GM18508 (cell line): ENCODE measurements around the gene SQSTM1.
"Not testable (repeated sequence)": the region's sequence is repeated elsewhere in the genome, so short reads cannot be mapped to it uniquely, and the experiment has no call there.

ENCODE experiments used
- ATAC-seq: cut with Tn5 transposase; IDR thresholded peaks from one replicate; pipeline ENCODE4 v1.9.1; 2021; ENCODE audit warnings: moderate number of reproducible peaks; ENCODE audit not compliant: insufficient read depth, unreplicated experiment

SQSTM1 gene

GRCh38 chr5:179820483-179821297 lies at the start of gene SQSTM1:
Gene SQSTM1 (plus strand): TSS chr5:179820905. CDS start chr5:179820937, 32 bp downstream.
- ATAC-seq = no peak

- ATAC-seq = no peak
Measured at GRCh38 chr5:179771311-179771895, 49.3 kb upstream of the SQSTM1 start.

DNA sequence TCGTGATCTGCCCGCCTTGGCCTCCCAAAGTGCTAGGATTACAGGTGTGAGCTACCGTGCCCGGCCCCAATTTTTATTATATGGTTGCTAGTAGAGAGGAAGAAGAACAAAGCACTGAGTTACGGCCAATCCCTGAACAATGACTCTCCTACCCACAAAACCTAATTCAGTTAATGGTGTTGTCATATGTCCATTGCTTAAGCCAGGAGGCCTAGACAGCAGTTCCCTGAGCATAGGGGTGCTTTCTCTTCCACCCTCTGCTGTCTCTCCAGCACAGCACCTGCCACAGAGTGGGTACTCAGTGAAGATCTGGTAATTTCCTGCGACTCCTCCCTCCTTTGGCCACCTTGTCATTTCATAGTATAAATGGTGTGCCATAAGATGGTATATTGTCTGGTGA lies 48.4 kb upstream of the SQSTM1 start:
- ATAC-seq = no peak

GRCh38 chr5:179773686-179774040 lies 47.0 kb upstream of the SQSTM1 start:
- ATAC-seq = no peak

DNA sequence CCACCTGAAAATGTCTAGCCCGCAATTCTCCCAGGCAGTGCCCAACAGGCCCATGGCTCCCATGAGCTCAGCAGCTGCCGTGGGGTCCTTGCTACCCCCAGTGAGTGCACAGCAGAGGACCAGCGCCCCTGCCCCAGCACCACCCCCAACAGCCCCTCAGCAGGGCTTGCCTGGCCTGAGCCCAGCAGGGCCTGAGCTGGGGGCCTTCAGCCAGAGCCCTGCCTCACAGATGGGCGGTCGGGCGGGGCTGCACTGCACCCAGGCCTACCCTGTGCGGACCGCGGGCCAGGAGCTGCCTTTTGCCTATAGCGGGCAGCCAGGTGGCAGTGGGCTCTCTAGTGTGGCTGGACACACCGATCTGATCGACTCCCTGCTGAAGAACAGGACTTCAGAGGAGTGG lies 46.3 kb upstream of the SQSTM1 start:
- no peak for ATAC-seq

DNA sequence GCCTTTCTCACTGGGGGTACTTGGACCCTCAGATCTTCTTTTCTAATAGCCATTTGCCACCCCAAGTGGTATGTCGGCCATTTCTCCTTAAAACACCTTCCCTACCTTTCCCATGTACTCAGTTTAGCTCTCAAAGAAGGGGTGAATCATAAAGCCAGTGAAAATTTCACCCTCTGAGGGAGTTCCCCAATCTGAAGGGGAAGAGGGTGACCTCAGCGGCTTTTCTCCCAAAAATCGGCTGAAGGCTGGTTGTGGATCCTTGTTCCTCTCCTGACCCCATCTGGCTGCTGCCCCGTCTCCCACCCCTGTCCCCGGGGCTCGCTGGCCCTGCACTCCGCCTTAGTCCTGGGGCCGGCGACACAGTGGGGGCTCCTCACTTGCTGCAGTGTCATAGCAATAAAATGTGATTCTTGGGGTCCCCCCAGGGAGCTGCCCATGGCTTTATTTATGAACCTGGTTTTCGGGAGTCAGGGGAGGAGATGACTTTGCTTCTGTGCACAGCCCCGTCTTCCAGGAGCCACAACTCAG lies 44.2 kb upstream of the SQSTM1 start:
- ATAC-seq = no peak

GRCh38 chr5:179777456-179777855 lies 43.2 kb upstream of the SQSTM1 start:
- ATAC-seq = no peak

DNA sequence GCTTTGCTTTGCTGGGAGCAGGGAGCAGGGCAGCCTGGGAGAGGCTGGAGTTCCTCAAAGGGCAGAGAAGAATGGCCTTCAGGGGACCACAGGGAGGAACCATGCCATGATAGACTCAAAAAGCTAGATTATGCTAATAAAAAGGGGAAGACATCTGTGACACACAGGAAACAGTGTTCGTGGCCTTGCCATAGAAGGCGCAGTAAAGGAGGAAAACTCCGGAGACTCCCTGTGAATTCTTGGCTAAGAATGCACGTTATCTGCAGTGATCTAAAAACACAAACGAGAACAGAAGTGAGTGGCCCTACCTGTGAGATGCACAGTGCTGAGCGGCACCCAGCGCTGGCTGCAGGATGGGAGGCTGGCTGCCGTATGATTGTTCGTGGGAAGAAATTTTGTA lies 42.8 kb upstream of the SQSTM1 start:
- ATAC-seq = no peak

DNA sequence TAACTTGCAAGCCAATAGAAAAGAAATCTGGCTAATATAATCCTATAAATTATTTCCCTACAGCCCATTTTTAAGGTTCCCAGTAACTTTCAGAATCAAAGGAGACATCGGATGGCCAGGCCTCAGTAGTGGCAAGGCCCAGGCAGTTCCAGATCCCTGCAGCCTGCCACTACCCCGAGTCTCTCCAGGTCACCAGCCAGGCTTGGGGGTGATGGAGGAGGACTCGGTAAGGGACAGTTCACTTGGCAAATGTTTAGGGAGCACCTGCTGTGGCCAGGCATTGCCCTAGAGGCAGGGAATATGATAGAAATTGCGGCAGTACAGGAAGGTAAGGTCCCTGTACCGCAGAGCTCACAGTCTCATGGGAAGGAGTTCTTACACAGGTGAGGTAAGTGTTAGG lies 42.1 kb upstream of the SQSTM1 start:
- ATAC-seq = no peak

DNA sequence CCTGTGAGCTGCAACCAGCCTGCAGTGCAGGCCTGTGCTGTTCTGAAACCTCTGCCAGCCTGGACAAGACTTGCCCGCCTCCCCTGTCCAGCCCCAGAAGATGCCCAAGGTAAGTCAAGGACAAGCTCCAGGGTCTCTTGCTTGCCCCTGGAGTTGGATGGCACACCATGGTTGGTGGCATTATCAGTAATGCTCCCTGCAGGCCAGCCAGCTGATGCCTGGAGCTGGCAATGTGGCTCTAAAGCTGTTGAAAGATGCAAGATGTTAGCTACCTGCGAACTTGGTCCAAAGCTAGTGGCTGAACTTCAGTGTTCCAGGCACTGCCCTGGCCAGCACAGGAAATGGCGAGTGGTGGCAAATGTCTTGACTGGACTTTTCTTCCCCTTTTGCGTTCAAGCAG lies 40.9 kb upstream of the SQSTM1 start:
- ATAC-seq = no peak

- no peak for ATAC-seq
Measured at GRCh38 chr5:179780362-179780761, 40.3 kb upstream of the SQSTM1 start.

- no peak for ATAC-seq
Measured at GRCh38 chr5:179781846-179782245, 38.9 kb upstream of the SQSTM1 start.

DNA sequence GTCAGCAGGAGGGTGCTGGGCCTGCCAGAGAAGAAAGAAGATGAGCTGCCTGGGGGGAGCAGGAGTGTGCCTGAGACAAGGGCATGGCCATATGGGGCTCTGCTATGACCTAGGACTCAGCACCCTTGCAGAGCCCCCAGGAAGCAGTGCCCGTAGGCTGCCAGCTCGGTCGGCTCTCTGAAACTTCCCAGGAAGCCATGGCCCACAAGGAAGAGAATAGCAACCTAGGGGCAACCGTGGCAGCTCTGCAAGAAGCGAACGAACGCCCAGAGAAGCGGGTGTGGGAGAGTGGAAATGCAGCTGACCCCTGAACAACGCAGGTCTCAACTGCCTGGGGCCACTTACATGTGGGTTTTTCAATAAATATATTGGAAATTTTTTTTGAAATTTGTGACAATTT lies 37.6 kb upstream of the SQSTM1 start:
- no peak for ATAC-seq

DNA sequence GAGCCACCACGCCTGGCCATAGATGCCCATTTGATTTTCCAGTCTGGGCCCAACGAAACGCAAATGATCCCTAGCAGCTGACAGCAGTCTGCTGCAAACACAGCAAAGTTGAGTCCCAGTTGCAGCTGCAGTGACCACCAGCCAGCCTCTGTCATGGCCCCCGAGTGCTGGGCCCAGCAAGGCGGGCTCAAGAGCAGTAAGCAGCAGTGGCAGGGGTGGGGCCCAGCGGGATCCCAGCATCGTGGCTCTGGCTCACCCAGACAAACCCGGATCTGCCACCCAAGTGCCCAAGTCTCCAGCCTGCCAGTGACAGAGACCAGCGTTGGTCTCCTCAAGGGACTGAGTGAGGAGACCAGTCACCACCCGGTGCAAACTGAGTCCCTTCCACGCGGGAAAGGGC lies 33.8 kb upstream of the SQSTM1 start:
- ATAC-seq = no peak

DNA sequence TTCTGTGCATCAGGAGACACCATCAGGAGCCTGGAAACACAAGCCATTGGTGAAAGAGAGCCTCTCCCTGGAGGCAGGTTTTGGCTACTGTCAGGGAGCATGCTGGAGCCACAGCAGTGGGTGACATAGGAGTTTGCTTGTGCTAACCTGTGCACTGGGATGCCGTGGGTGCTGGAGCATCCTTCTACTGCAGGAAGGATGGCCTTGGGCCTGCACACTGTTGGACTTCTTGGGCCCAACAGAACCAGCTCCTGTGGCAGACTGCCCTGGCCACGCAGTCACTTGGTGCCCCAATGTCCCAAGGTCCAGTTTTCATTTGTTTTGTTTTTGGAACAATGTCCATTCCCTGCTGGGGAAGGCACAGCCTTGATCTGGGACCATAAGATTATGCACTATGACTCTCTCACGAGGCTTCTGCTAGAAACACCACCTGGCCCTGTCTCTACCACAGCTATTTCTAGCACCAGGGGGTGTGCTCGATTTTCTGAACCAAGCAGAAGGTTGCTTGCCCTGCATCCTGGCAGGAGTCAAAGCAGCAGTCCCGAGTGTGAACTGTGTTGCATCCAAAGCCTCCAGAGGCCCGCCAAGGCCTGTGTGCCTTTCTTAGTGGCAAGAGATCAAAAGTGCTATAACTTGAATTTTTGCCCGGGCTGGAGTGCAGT lies 32.4 kb upstream of the SQSTM1 start:
- no peak for ATAC-seq

DNA sequence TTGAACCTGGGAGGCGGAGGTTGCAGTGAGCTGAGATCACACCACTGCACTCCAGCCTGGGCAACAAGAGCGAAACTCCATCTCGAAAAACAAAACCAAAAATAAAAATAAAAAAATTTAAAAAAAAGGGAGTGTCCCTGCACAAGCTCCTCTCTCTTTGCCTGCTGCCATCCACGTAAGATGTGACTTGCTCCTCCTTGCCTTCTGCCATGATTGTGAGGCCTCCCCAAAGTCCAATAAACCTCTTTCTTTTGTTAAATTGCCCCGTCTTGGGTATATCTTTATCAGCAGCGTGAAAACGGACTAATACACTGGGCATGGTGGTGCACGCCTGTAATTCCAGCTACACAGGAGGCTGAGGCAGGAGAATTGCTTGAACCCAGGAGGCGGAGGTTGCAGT lies 31.4 kb upstream of the SQSTM1 start:
- ATAC-seq = not testable (repeated sequence)

- no peak for ATAC-seq
Measured at GRCh38 chr5:179791881-179792611, 28.7 kb upstream of the SQSTM1 start.

DNA sequence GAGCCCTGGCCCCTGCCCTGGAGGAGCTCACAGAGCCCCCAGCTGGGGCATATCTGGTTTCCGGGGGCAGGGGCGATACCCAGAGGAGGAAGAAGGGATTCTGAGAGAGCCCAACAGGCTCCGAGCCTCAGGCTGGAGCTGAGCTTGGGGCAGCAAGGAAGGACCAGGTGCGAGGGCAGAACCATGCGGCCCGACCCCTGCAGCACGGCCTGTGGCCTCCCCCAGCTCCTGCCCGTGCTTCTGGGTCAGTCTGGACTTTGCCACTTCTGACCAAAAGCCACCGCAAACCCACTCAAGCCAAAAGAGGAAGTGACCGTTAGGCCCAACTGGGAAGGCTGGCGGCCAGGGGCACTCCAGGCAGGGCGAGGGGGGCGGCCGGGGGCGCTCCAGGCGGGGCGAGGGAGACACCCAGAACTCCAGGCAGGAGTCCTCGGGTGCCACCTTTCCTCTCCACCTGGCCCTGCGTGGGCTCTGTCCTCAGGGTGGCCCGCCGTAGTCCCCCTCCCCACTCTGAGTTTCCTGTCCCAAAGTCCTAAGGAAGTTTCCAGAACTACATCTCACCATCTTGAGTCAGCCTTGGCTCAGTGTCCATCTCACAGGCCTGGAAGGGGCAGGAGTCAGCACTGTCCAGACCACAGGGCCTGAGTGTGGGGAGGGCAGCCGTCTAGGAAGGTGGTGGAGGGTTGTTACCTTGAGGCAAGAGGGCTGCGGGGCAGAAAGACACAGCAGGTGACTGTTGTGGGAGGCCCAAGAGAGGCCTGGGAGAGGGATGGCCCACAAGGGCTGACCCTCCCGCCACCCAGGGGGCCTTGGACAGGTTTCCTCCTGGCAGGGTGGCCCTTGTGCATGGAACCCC lies 27.9 kb upstream of the SQSTM1 start:
- ATAC-seq = no peak

GRCh38 chr5:179793468-179794139 lies 27.1 kb upstream of the SQSTM1 start, which contains the start of gene LTC4S:
Gene LTC4S (plus strand): TSS chr5:179793986. CDS start chr5:179794081, 95 bp downstream.
- no peak for ATAC-seq
